Mesendoderm (in vitro differentiated cells): ENCODE results near the gene ZNF687.

Experiments
- DNase-seq: peaks from one replicate; pipeline ENCODE4 v3.0.0; 2013
- H2AK5ac ChIP-seq: 2 replicates; pipeline ENCODE4 v1.6.1; 2013; ENCODE audit warnings: low read length, inconsistent platforms
- H2BK120ac ChIP-seq: 2 replicates; pipeline ENCODE4 v1.6.1; 2013; ENCODE audit warnings: low read depth, mild to moderate bottlenecking, low read length, moderate library complexity, mixed read lengths
- H2BK15ac ChIP-seq: replicated peaks from 2 replicates; pipeline ENCODE4 v1.6.1; 2013; ENCODE audit warnings: low read depth, mild to moderate bottlenecking, moderate library complexity
- H2BK5ac ChIP-seq: 2 replicates; pipeline ENCODE4 v1.6.1; 2013; ENCODE audit warnings: low read length, inconsistent platforms
- H3K18ac ChIP-seq: 2 replicates; pipeline ENCODE4 v1.6.1; 2013; ENCODE audit warnings: mild to moderate bottlenecking, low read length, mixed read lengths
- H3K23ac ChIP-seq: one replicate; pipeline ENCODE4 v1.6.1; 2013; ENCODE audit warnings: low read length
- H3K27ac ChIP-seq: 2 replicates; pipeline ENCODE4 v1.5.1; 2013; ENCODE audit warnings: low read depth, mild to moderate bottlenecking, inconsistent platforms, low read length, moderate library complexity
- H3K27me3 ChIP-seq: 2 replicates; pipeline ENCODE4 v1.6.1; 2013; ENCODE audit warnings: low read length, control low read depth, mild to moderate bottlenecking, inconsistent platforms; ENCODE audit not compliant: insufficient read depth, poor library complexity
- H3K36me3 ChIP-seq: 2 replicates; pipeline ENCODE4 v1.6.1; 2013; ENCODE audit warnings: low read length, inconsistent platforms; ENCODE audit not compliant: control insufficient read depth, insufficient read depth
- H3K4ac ChIP-seq: one replicate; pipeline ENCODE4 v1.6.1; 2013; ENCODE audit warnings: low read depth, mild to moderate bottlenecking, low read length, moderate library complexity
- H3K4me1 ChIP-seq: 2 replicates; pipeline ENCODE4 v1.6.1; 2013; ENCODE audit warnings: low read depth, low read length, inconsistent platforms; ENCODE audit not compliant: control insufficient read depth
- H3K4me2 ChIP-seq: 2 replicates; pipeline ENCODE4 v1.6.1; 2013; ENCODE audit warnings: low read length
- H3K4me3 ChIP-seq: 2 replicates; pipeline ENCODE4 v1.5.1; 2013; ENCODE audit warnings: mild to moderate bottlenecking, low read length
- H3K56ac ChIP-seq: one replicate; pipeline ENCODE4 v1.6.1; 2013; ENCODE audit warnings: low read length
- H3K79me1 ChIP-seq: 2 replicates; pipeline ENCODE4 v1.6.1; 2013; ENCODE audit warnings: low read length, inconsistent platforms
- H3K79me2 ChIP-seq: 2 replicates; pipeline ENCODE4 v1.6.1; 2013; ENCODE audit warnings: mild to moderate bottlenecking, low read length; ENCODE audit not compliant: control insufficient read depth, insufficient read depth
- H3K9ac ChIP-seq: 2 replicates; pipeline ENCODE4 v1.6.1; 2013; ENCODE audit warnings: low read length, inconsistent platforms
- H4K5ac ChIP-seq: one replicate; pipeline ENCODE4 v1.6.1; 2013; ENCODE audit warnings: low read length
- H4K8ac ChIP-seq: one replicate; pipeline ENCODE4 v1.6.1; 2013; ENCODE audit warnings: low read depth, mild to moderate bottlenecking, control low read depth, low read length, moderate library complexity
- WGBS: extraction: QIAGEN DNeasy Blood & Tissue Kit; methylation state at CpG from one replicate; pipeline ENCODE4 v1.1.7; 2013; ENCODE audit warnings: low lambda C conversion rate, missing lambda C conversion rate; ENCODE audit not compliant: insufficient coverage; ENCODE audit errors: extremely low coverage; 5-methylcytosine and 5-hydroxymethylcytosine counted together

ZNF687 gene

DNA sequence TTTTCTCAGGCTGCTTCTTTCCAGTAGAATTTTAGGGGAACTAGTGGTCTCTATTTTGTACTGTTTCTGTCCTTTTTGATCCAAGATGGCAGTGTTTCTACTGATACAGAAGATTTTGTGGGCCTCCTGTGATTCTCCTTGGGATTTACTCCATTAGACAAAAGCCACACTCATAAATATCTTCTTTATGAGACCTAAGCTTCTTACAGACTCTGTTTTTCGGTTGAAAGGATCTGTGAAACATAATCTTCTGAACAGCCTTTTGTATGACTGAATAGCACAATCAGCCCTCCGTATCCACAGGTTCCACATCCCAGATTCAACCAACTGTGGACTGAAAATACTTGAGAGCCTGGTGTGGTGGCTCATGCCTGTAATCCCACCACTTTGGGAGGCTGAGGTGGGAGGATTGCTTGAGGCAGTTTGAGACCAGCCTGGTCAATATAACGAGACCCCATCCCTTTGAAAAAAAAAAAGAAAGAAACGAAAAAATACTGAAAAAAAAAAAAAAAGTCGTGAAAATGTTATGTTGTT lies 38.3 kb upstream of the ZNF687 start:
- Histone ChIP-seq H3K9ac (no peak overlapping the region), H2BK120ac (no peak overlapping the region), H4K8ac (no peak overlapping the region), H2BK5ac (no peak overlapping the region), H4K5ac (no peak overlapping the region), H3K27me3 (no peaks in the 10 kb centered on the region), H2AK5ac (no peak overlapping the region), H3K18ac (no peak overlapping the region), H3K4me1 (no peaks in the 10 kb centered on the region), H3K79me2 (no peaks in the 10 kb centered on the region), H2BK15ac (no peak overlapping the region), H3K4me2 (no peak overlapping the region), H3K56ac (no peak overlapping the region), H3K4me3 (no peak overlapping the region), H3K79me1 (no peaks in the 10 kb centered on the region), H3K36me3 (peaks cover 14% of the 10 kb centered on the region), H3K23ac (no peak overlapping the region), H3K4ac (no peak overlapping the region), H3K27ac (no peak overlapping the region)
- no CpG with 5 or more reads among the region's 5 CpGs for WGBS
- no peak for DNase-seq

DNA sequence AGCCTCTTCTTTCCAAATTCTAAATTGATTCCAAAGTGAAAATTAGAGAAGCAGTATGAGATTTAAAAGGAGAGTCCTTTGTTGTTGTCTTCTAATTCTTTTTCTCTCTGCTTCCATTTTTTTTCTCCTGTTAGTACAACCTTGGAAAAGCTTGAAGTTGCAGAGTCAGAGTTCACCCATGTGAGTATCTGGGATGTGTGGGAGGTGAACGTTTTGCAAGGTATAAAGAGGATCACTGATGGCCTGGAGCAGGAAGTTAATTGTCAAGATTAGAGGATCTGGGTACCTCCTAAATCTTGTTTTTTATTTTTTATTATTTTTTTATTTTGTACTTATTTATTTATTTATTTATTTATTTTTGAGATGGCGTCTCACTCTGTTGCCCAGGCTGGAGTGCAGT lies 35.3 kb upstream of the ZNF687 start:
- H2BK5ac ChIP-seq: no peak overlapping the region
- no peak for DNase-seq
- H4K8ac ChIP-seq: no peak overlapping the region
- no peak overlapping the region for H3K4me3 ChIP-seq
- WGBS: no CpG with 5 or more reads among the region's 2 CpGs
- H2AK5ac ChIP-seq: no peak overlapping the region
- H3K79me1 ChIP-seq: no peaks in the 10 kb centered on the region
- no peaks in the 10 kb centered on the region for H3K79me2 ChIP-seq
- no peaks in the 10 kb centered on the region for H3K4me1 ChIP-seq
- H3K27ac ChIP-seq: no peak overlapping the region
- no peak overlapping the region for H3K4ac ChIP-seq
- no peak overlapping the region for H3K23ac ChIP-seq
- H3K56ac ChIP-seq: no peak overlapping the region
- no peak overlapping the region for H2BK15ac ChIP-seq
- H3K9ac ChIP-seq: no peak overlapping the region
- H3K27me3 ChIP-seq: no peaks in the 10 kb centered on the region
- H4K5ac ChIP-seq: no peak overlapping the region
- H2BK120ac ChIP-seq: no peak overlapping the region
- peaks cover 14% of the 10 kb centered on the region for H3K36me3 ChIP-seq
- H3K4me2 ChIP-seq: no peak overlapping the region
- no peak overlapping the region for H3K18ac ChIP-seq

- Histone ChIP-seq H4K5ac (no peak overlapping the region), H3K18ac (no peak overlapping the region), H3K56ac (no peak overlapping the region), H3K27me3 (no peaks in the 10 kb centered on the region), H3K9ac (no peak overlapping the region), H4K8ac (no peak overlapping the region), H3K79me1 (no peaks in the 10 kb centered on the region), H3K79me2 (peaks cover 15% of the 10 kb centered on the region), H2AK5ac (no peak overlapping the region), H3K36me3 (peaks cover 7% of the 10 kb centered on the region), H3K4me2 (no peak overlapping the region), H2BK120ac (no peak overlapping the region), H3K23ac (no peak overlapping the region), H3K4ac (no peak overlapping the region), H3K4me1 (no peaks in the 10 kb centered on the region), H3K4me3 (no peak overlapping the region), H2BK15ac (no peak overlapping the region), H2BK5ac (no peak overlapping the region), H3K27ac (no peak overlapping the region)
- DNase-seq: peak; percentile 78
- WGBS: no CpG with 5 or more reads among the region's 16 CpGs
These were observed 30.2 kb upstream of the ZNF687 start for GRCh38 chr1:151251656-151252470.

GRCh38 chr1:151254217-151255213 lies 27.6 kb upstream of the ZNF687 start, which contains the start of gene PSMD4:
TSS of gene PSMD4 (plus strand) at chr1:151254734. CDS start at chr1:151254783, 49 bp downstream.
- Histone ChIP-seq H3K23ac (no peak within 1 kb of the TSS), H4K8ac (peak within 1 kb of the TSS; percentile 100), H3K79me1 (peaks cover 4% of the 10 kb centered on the region), H3K27me3 (no peaks in the 10 kb centered on the region), H3K36me3 (peaks cover 2% of the 10 kb centered on the region), H3K56ac (peak within 1 kb of the TSS; percentile 94), H3K27ac (peak within 1 kb of the TSS; percentile 83), H3K4me3 (peak within 1 kb of the TSS; percentile 89), H2AK5ac (no peak within 1 kb of the TSS), H3K4ac (peak within 1 kb of the TSS; percentile 92), H2BK120ac (no peak within 1 kb of the TSS), H3K18ac (peak within 1 kb of the TSS; percentile 86), H2BK5ac (no peak within 1 kb of the TSS), H2BK15ac (no peak within 1 kb of the TSS), H3K4me2 (peak within 1 kb of the TSS; percentile 54), H3K4me1 (no peaks in the 10 kb centered on the region), H3K79me2 (peaks cover 30% of the 10 kb centered on the region), H4K5ac (no peak within 1 kb of the TSS), H3K9ac (peak within 1 kb of the TSS; percentile 90)
- no CpG with 5 or more reads among the region's 56 CpGs for WGBS
- peak; percentile 99 for DNase-seq

GRCh38 chr1:151255381-151255780 lies 26.7 kb upstream of the ZNF687 start:
- Histone ChIP-seq H2BK120ac (no peak overlapping the region), H3K79me2 (peaks cover 32% of the 10 kb centered on the region), H3K56ac (peak overlapping the region; percentile 94), H3K27me3 (no peaks in the 10 kb centered on the region), H3K4me1 (no peaks in the 10 kb centered on the region), H2BK15ac (no peak overlapping the region), H4K8ac (no peak overlapping the region), H3K27ac (no peak overlapping the region), H2BK5ac (no peak overlapping the region), H3K23ac (no peak overlapping the region), H3K36me3 (no peaks in the 10 kb centered on the region), H3K4ac (no peak overlapping the region), H3K4me3 (peak overlapping the region; percentile 89), H3K79me1 (peaks cover 6% of the 10 kb centered on the region), H3K9ac (peak overlapping the region; percentile 90), H2AK5ac (no peak overlapping the region), H4K5ac (no peak overlapping the region), H3K4me2 (peak overlapping the region; percentile 33), H3K18ac (no peak overlapping the region)
- peak; percentile 17 for DNase-seq
- no CpG with 5 or more reads among the region's 10 CpGs for WGBS
